HG03103 (cell line): ENCODE data around the gene TPSD1.
"Not testable (repeated sequence)": the region's sequence is repeated elsewhere in the genome, so short reads cannot be mapped to it uniquely, and the experiment has no call there.

Source experiments
- ATAC-seq: cut with Tn5 transposase; IDR thresholded peaks from one replicate; pipeline ENCODE4 v1.9.1; 2021; ENCODE audit warnings: low read depth; ENCODE audit not compliant: unreplicated experiment

TPSD1 gene

GRCh38 chr16:1220098-1220728, 35.7 kb upstream of the TPSD1 start:
- no peak for ATAC-seq

GRCh38 chr16:1220841-1221627, 34.8 kb upstream of the TPSD1 start:
- ATAC-seq, result no peak

- no peak for ATAC-seq
Observed at GRCh38 chr16:1221628-1222552, 34.0 kb upstream of the TPSD1 start.

- no peak for ATAC-seq
Observed at GRCh38 chr16:1222553-1223354, 33.1 kb upstream of the TPSD1 start.

GRCh38 chr16:1223355-1224214, 32.3 kb upstream of the TPSD1 start:
- ATAC-seq, result no peak

GRCh38 chr16:1224558-1224957, 31.3 kb upstream of the TPSD1 start:
- ATAC-seq, result no peak

GRCh38 chr16:1225051-1225451, 30.8 kb upstream of the TPSD1 start, which contains the start of gene TPSG1:
Gene TPSG1 (minus strand): TSS chr16:1225268. CDS start chr16:1225252, 16 bp downstream.
- no peak for ATAC-seq

- ATAC-seq, result not testable (repeated sequence)
Observed at GRCh38 chr16:1225728-1226311, 30.0 kb upstream of the TPSD1 start.

- ATAC-seq, result not testable (repeated sequence)
Observed at GRCh38 chr16:1226692-1227091, 29.2 kb upstream of the TPSD1 start.

- not testable (repeated sequence) for ATAC-seq
Observed at GRCh38 chr16:1228227-1228626, 27.6 kb upstream of the TPSD1 start.

- not testable (repeated sequence) for ATAC-seq
Observed at GRCh38 chr16:1229476-1229875, 26.4 kb upstream of the TPSD1 start.

- ATAC-seq, result not testable (repeated sequence)
Observed at GRCh38 chr16:1230084-1230470, 25.8 kb upstream of the TPSD1 start, which contains the start of gene TPSB2. Gene TPSB2 (minus strand): TSS chr16:1230184. CDS start chr16:1229951, 233 bp downstream.

- ATAC-seq, result not testable (repeated sequence)
Observed at GRCh38 chr16:1230471-1231212, 25.2 kb upstream of the TPSD1 start.

- not testable (repeated sequence) for ATAC-seq
Observed at GRCh38 chr16:1231301-1231700, 24.6 kb upstream of the TPSD1 start.

GRCh38 chr16:1232049-1232748, 23.7 kb upstream of the TPSD1 start:
- ATAC-seq, result not testable (repeated sequence)

- not testable (repeated sequence) for ATAC-seq
Observed at GRCh38 chr16:1236659-1237058, 19.2 kb upstream of the TPSD1 start.

GRCh38 chr16:1237990-1238389, 17.9 kb upstream of the TPSD1 start:
- ATAC-seq, result no peak
